HG03135 (cell line): ENCODE results near the gene TMEM234.

Experiments used
- ATAC-seq: cut with Tn5 transposase; IDR thresholded peaks from one replicate; pipeline ENCODE4 v1.9.1; 2021; ENCODE audit warnings: mild to moderate bottlenecking, moderate library complexity; ENCODE audit not compliant: unreplicated experiment

Gene TMEM234

GRCh38 chr1:32240140-32240951 lies 18.2 kb upstream of the TMEM234 start:
- no peak for ATAC-seq

- no peak for ATAC-seq
Measured at GRCh38 chr1:32239790-32240139, 17.6 kb upstream of the TMEM234 start.

- ATAC-seq: no peak
Measured at GRCh38 chr1:32239337-32239736, 17.2 kb upstream of the TMEM234 start.

- no peak for ATAC-seq
Measured at GRCh38 chr1:32234792-32235191, 12.6 kb upstream of the TMEM234 start.

- ATAC-seq: no peak
Measured at GRCh38 chr1:32232558-32233304, 10.6 kb upstream of the TMEM234 start.

- no peak for ATAC-seq
Measured at GRCh38 chr1:32231843-32232432, 9.8 kb upstream of the TMEM234 start.

GRCh38 chr1:32228771-32229170 lies 6.6 kb upstream of the TMEM234 start:
- no peak for ATAC-seq

GRCh38 chr1:32224285-32224684 lies 2.1 kb upstream of the TMEM234 start:
- ATAC-seq: no peak

GRCh38 chr1:32223683-32224082 lies 1.5 kb upstream of the TMEM234 start:
- ATAC-seq: no peak

GRCh38 chr1:32221581-32221979 lies 573 bp downstream of the TMEM234 start:
- no peak for ATAC-seq

GRCh38 chr1:32220746-32221580 lies 1.2 kb downstream of the TMEM234 start:
- ATAC-seq: no peak

GRCh38 chr1:32219022-32219421 lies 3.1 kb downstream of the TMEM234 start:
- ATAC-seq: no peak

GRCh38 chr1:32216566-32216965 lies 5.6 kb downstream of the TMEM234 start:
- no peak for ATAC-seq

GRCh38 chr1:32215629-32216480 lies 6.3 kb downstream of the TMEM234 start:
- ATAC-seq: no peak

GRCh38 chr1:32208891-32209328 lies 13.2 kb downstream of the TMEM234 start, which contains the start of gene DCDC2B:
Gene DCDC2B, plus strand, starts transcription at chr1:32209089. Its CDS starts 5 bp downstream, at chr1:32209094.
- ATAC-seq: no peak

GRCh38 chr1:32208469-32208868 lies 13.7 kb downstream of the TMEM234 start:
- ATAC-seq: no peak

GRCh38 chr1:32205401-32206370 lies 16.5 kb downstream of the TMEM234 start, which contains the start of gene IQCC:
Gene IQCC, plus strand, starts transcription at chr1:32205671. Its CDS starts 11 bp downstream, at chr1:32205682.
- ATAC-seq: peak; percentile 59

GRCh38 chr1:32204943-32205361 lies 17.2 kb downstream of the TMEM234 start:
- ATAC-seq: no peak
